Left hindlimb (tissue), 1 donor: ENCODE measurements around the gene GNAQ.

ENCODE experiments used
- DNase-seq: peaks from one replicate; pipeline ENCODE4 v3.0.0-alpha.2; 2018

Gene GNAQ

DNA sequence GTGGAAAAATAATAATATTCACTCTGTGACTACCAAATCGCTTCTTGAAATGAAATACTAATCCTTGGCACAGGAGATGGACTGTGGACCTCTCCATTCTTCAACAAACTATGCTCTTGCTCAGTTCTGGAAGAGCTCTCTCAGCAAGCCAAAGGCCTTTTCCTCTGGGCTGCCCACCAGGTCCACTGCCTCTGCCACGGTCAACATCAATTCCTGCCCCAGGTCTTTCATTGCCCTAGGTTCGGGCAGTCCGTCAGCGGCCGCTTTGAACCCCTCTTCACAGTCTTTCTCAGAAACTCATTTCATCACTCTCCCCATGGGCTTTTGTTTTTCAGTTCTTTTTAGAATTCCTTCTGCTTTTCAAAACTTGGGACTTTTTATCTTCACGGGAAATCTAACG lies 64.9 kb downstream of the GNAQ start:
- no peak for DNase-seq

DNA sequence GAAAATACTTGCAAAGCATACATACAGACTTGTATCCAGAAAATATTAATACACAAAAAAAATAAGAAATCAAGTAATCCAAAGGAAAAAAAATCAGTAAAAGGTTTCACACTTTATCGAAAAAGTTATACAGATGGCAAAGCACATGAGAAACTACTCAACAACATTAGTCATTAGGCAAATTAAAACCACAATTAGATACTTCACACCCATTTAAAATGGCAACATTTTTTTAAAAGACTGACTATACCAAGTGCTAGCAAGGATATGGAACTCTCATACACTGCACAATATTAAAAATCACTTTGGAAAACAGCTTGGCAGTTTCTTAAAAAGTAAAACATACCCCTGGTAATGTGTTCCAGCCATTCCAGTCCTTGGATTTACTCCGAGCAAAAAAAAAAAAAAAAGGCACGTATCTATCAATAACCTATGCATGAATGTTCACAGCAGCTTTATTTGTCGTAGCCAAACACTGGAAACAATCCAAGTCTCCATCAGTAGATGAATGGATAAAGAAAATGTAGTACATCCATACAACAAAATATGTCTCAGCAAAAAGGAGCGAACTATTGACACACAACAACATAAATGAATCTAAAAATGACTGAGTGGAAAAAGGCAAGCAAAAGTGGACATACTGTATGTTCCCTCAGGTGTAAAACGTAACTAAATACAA lies 66.0 kb downstream of the GNAQ start:
- no peak for DNase-seq

DNA sequence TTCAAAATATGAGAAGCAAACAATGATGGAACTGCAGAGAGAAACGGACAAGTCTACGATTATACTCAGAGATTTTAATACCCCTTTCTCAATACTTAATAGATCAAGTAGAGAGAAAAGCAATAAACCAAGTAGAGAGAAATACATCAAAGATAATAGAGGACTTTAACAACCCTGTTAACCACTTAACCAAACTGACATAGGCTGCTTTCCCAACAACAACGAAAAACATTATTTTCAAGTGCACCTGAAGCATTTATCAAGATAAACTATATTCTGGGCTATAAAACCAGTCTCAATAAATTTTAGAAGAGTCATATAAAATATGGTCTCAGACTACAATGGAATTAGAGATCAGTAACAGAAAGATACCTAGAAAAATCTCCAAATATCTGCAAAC lies 67.4 kb downstream of the GNAQ start:
- DNase-seq = no peak

- no peak for DNase-seq
These were observed 70.1 kb downstream of the GNAQ start for GRCh38 chr9:77961541-77961940.

DNA sequence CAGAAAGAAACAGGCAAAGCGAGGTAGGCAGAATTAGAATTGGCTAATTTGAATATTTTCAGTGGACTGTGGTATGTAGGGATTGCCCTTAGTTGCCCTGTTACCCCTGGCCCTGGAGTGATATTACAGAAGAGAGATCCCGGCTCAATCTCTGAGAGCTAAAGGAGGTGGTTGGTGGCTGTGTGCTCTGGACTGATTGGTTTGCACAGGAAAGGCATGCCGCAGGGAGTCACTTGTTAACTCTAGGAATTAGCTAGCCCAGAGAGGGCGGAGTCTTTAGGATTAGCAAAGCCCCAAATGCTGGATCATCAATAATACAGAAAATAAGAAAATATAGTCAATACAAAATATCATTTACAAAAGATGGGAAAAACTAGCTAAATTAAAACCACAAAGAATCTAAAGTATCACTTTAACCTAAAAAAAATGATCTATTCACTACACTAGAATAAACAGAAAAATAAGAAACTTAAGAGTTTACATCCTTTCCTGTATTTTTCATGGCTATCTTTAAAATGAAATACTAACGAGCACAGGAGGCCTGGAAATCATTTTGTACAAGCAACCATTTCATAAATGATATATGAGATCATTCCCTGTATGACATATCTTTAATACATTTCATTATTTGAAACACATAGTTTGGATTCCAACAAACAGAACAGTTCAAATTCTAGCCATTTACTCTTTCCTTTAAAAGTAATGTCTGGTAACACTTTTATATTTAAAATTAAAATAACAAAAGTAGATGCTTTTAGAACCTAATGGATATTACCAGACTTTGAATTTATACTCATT lies 71.1 kb downstream of the GNAQ start:
- no peak for DNase-seq

DNA sequence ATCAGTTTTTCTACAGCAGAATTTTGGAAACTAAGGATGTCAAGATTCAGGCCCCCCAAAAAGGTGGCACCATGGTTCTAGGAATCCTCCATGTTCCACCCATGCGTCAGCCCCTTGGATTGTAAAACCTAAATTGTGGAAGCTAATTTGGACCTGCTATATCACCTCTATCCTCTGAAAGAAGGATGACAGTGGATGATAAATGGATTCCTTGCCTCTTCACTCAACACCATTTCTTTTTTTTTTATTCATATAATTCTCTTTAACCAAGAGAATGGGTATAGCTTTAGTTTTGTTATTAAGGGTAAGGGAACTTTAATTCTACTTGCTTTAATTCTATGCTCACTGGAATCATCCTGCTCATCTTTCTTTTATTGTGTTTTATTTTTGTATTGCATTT lies 71.8 kb downstream of the GNAQ start:
- no peak for DNase-seq

- DNase-seq = no peak
These were observed 74.0 kb downstream of the GNAQ start for GRCh38 chr9:77957652-77958051.

DNA sequence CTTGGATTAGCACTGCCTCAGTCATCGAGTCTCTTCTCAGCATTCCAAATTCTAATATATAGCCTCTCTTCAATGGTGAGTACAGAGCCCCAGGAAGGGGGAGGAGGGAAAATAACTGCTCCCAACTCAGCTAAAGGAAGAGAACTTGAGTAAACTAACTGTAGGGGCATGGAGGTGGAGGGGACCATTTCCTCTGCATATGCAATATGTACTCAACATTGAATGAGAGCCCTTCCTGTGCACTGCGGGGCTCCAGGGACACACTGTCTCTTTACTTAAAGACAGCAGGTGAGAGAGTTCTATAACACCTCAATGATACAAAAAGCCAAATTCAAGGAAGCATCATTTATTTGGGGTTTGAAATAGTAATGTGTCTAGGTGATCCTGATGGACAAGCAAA lies 75.1 kb downstream of the GNAQ start:
- DNase-seq = no peak

DNA sequence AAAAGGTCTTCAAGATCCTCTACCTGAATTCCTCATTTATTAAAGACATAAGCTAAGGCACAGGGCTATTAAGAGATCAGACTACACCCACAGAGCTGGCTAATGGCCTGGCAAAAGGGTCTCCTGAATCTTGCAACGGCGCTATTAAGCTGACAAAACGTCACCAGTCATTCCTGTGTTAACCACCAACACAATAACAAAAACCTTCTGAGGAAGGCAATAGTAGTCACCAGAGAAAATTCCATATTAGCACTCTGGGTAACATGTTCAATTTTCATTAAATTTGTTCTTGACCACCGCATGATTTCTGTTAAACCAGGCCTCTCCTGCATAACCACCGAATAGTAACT lies 77.0 kb downstream of the GNAQ start:
- DNase-seq = no peak

- DNase-seq = no peak
These were observed 77.5 kb downstream of the GNAQ start for GRCh38 chr9:77954013-77954665.

DNA sequence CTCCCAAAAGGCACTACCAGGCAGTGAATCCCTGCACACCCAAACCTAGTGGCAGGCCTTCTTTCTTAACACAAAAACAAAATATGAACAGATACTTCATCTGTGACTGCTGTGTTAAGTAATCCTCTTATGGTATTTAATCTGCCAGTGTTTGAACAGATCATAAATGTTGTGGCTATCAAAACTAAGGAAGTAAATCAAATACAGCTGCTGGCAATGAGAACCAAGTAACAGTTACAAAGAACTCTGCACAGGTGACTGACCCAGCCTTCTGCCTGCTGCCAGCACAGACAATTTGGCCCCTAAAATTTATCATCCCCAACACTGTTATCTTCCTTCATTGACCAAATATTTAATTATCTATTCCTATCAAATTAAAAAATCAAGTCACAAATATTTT lies 78.0 kb downstream of the GNAQ start:
- no peak for DNase-seq

- DNase-seq = no peak
These were observed 78.8 kb downstream of the GNAQ start for GRCh38 chr9:77952635-77953328.

DNA sequence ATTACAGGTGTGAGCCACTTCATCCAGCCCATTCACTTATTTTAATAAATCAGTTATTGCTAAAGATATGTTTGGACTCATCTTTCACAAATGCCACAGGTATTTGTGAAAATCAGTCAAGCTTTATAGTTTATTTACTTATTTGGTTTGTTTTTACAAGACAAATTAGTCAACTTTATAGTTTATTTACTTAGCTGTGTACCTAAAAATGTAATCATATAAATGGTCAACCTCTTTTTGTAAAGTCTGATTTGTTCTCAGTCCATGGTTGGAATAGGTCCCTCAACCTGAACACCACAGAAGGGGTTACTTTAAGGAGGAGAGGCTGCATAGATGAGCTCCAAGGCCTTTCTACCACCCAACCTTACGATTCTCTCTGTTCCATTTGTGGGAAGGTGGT lies 80.2 kb downstream of the GNAQ start:
- DNase-seq = no peak

DNA sequence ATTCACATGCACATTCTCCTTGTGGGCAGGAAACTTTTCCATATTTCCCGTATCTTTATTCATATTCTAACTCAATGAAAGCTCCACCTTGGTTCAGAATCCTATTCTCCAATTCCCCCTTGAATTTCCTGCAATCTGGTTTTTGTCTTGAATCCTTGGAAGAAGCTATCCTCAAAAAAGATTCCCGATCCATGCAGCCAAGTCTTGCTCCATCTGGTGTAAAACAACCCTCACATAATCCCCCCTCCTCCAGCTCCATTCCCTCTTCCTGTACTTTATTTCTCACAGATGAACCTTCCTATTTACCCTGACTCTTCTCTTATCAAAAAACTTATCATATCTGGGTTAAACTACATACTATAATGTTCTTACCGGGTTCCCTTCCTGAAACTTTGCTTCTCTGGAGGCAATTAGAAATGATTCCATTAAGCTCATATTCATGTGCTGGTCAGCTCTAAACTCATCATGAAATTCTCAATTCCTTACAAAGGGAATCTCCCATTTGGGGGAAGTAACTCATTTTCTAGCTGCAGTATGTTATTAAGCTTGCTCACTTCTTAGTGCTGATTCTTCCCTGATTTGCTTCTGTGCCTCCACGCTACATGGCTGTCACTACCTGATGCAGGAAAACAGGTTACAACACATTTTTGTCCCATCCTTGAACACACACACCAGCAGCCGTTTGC lies 81.7 kb downstream of the GNAQ start:
- DNase-seq = no peak

DNA sequence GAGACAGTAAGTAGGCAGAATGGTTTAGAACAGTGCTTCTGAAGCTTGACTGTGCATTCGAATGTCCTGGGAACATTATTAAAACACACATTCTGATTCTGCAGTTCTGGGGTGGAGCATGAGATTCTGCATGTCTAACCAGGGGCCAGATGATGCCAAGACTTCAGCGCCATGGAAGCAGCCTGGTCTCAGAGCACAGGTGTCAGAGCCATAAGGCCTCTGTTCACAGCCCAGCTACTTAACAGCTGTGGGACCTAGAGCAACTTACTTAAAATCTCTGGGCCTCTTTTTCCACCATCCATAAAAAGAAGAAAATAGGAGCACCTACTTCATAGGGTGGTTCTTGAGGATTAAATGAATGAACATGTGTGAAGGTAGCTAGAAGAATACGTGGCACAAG lies 84.0 kb downstream of the GNAQ start:
- no peak for DNase-seq

- no peak for DNase-seq
These were observed 84.5 kb downstream of the GNAQ start for GRCh38 chr9:77946969-77947620.

DNA sequence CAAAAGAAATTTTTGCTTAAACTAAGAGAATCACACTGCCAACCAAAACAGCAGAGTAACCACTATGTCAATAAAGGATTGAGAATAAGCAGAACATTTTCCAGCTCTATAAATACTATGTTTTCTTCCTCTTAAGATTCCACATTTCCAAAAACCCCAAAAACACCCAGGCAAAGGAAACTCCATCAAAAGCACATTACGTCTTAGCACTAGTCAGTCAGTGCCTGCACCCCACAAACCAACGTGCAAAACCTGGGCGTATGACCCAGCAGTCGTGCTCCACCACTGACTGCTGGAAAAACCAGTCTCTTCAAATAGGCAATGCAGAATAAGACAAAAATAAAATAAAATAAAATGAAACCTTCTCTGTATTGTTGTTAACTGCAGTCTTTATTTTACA lies 85.3 kb downstream of the GNAQ start:
- DNase-seq = no peak

GRCh38 chr9:77945798-77946197 lies 85.8 kb downstream of the GNAQ start:
- DNase-seq = no peak

DNA sequence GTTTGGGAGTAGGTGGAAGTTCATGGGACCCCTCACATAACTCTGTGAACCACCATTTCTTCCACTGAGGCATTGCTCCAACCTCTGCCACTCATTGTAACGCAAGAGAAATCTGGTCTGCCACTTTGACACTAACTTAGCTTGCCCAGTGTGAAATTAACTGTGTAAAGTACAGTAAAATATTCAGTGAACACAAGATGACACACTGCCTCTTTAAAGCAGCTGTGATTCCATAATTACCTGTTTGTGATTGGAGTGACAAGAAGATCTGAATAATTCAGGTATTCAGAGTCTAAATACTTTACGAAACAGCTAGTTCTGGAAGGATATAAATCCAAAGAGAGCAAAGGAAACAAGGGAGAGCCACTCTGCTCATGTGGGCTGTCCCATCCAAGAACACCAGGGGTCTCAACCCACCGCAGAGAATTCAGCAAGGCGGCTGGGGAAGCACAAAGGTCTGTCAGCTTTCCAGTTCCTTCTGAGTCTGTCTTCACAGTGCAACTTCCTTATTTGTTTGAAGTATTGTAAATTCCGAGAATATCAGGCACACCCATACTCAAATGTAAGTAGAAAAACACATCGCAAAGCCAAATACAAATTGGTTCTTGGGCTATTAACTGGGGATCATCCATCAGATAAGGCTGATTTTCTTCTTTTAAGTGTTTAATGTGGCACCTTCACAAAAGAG lies 86.9 kb downstream of the GNAQ start:
- DNase-seq = no peak

DNA sequence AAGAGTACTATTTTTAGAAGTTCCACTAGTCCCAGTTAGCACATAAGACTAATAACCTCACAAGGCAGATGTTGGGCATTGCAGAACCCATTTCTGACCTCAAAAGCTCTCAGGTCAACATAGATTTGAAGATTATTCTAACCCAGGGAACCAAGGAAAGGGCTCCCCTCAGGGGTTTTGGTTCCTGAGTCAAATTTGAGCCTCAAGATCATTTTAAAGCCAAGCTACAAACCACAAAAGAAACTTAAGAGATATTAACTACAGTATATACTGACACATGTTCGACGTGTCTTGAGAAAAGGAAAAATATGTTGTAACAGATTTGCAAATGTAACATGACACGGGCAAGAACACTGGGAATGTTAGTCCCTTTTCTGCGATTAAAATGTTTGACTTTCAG lies 88.6 kb downstream of the GNAQ start:
- no peak for DNase-seq

GRCh38 chr9:77939149-77939668 lies 92.4 kb downstream of the GNAQ start:
- no peak for DNase-seq

DNA sequence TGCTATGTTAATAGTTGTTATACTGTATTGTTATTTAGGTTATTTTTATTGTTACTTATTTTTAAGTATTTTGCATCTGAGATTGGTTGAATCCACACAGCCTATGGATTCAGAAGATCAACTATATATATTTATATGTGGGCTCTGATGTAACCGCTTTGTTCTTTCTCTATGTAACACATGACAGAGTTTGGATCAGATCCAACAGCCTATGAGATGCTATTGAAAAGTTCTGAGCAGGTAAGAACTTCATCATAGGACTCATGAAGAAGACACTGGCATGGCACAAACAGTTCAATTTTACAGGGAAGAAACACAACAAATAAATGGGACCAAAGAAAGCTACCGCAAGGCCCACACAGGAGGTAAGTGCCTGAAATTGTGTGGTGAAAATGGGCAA lies 93.4 kb downstream of the GNAQ start:
- DNase-seq = no peak
